ENCODE measurements around the gene GFAP.
A peak's percentile ranks its signal among the peaks of the same experiment; 100 is the strongest.
"Not testable (repeated sequence)": the region's sequence is repeated elsewhere in the genome, so short reads cannot be mapped to it uniquely, and the experiment has no call there.

The GFAP gene

DNA sequence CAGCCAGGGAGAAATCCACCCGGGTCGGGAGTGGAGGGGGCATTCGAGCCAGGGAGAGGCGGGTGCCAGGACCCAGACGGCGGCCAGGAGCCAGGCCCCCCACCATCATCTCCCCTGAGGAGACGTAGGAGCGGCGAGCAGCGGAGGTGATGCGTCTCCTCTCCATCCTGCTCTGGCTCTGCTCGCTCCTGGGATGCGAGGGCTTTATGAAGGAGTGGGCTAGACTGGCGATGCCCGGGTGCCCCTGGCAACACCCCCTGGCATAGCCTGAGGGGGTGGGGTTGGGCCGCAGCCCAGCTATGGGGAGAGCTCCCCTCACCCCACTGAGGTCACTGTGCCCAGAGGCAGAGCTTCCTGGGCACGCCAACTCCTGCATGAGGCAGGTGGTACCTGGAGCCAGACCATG, at the start of gene GFAP:
Gene GFAP, minus strand, starts transcription at position 180 of the 406 bp plus-strand sequence. Its CDS starts 14 bp downstream, at position 166.
- DNase-seq = no peak

GRCh38 chr17:44961921-44962350, 46.6 kb upstream of the GFAP start:
- no peak for DNase-seq

DNA sequence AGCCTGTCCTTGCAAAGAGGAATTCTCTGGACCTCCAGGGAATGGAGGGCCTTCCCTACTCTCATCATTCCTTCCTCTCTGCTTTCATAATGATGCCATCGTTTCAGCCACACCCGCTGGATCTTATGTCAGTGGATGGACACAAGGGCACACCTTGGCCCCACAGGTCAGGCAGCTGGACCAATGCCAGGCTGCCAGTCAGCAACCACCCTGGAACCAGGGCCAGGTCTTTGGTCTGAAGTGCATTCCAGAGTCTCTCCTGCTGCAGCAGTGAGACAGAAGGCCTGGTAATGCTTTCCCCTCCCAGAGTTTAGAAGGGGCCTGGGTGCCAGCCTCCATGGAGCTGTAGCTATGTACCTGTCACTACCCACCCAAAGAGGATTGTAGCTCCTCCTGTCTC, 45.4 kb upstream of the GFAP start:
- no peak for DNase-seq

DNA sequence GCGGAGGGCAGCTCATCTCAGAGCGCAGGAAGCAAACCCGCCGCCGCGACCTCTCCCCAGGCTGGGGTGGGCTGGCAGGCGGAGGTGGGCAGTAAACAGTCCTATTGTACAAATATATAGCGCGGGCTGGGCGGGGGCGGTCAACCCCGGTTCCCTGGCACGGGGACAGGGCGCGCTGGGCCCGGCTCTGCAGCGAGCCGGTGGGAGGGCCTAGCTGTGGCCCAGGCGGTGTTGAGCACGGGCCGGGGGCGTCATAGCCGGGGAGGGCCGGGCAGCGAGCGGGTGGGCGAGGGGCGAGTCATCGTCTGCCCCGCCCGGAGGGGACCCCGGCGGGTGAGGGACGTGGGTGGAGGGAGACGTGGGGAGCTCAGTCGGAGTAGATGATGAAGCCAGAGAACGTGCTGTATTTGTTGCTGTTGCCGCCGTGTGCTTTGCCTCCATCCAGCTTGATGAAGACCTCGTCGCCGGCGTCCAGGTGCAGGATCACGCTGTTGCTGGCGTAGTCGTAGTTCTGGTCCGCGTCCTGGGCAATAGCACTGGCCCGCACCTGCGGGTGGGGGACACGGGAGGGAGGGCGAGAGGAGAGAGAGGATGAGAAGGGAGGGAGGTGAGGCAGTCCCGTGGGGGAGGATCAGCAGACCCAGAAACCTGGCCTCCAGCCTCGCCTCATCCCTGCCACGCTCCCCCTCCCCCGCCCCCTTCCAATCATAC, 44.7 kb upstream of the GFAP start:
- DNase-seq = peak; percentile 33

DNA sequence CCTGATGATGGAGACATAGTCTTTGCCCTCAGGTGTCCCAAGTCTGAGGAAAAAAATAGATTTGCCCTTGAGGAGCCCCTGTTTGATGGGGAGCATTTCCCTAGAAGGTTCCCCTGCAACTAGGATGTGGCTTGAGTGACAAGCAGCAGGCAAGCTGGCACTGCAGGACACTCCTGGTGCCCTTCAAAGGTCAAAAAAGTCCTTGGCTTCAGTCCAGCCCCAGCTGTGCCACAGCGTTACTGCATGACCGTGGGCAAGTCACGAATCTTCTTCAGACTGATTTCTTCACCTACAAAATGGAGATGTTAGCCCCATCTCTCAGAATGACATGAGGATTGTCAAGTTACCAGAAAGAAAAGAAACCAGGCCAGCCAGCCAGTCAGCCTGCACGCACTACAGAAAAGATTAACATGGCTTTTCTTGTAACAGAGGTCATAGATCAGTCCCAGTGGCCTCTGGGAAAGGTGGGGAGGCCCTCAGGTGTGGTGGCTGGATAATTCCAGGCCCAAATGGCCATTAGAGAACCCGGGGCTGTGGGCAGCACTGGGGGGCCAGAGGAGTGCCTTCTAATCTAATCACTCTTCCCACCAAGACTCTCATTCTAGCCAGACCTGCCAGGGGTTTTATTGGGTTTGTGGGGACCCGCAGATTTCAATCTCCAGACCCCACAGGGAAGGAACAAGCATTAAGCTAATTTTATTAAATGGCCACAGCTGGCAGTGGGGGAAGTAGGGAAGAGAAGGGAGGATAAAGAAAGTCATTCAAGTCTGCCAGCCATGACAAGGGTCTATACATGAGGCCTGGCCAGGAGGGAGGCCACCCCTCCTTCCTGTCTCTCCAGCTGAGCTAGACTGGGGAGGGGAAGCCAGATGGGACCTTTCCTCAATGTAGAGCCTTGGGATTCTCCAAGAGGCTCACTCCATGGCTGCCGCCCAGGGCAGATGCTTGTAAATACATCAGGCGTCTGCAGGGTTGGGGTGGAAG, 42.0 kb upstream of the GFAP start:
- DNase-seq = no peak

- no peak for DNase-seq
Observed at GRCh38 chr17:44955674-44956425, 40.5 kb upstream of the GFAP start.

DNA sequence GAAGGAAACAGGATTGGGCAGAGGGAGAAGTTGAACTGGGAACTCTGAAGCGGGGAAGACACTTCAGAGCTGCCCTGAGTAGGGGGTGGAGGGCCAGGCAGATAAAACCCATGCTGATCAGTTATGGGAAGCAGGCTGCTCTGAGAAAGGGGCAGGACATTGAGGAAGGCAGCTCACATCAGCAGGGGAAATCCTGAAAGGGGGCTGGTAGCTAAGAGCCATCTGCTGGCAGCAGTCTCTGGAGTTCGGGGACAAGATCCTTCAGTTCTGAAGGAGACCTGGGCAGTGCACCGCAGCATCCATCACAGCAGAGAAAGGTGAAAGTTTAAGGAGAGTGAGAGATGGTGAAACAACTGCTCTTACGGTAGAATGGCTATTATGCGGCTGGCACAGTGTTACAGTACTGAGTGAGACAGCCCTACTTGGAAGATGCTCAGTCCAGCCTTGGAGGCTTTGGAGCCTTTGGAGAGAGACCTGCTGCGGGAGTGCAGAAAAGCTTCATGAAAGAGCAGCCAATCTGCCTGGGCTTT, 37.7 kb upstream of the GFAP start:
- DNase-seq = no peak

DNA sequence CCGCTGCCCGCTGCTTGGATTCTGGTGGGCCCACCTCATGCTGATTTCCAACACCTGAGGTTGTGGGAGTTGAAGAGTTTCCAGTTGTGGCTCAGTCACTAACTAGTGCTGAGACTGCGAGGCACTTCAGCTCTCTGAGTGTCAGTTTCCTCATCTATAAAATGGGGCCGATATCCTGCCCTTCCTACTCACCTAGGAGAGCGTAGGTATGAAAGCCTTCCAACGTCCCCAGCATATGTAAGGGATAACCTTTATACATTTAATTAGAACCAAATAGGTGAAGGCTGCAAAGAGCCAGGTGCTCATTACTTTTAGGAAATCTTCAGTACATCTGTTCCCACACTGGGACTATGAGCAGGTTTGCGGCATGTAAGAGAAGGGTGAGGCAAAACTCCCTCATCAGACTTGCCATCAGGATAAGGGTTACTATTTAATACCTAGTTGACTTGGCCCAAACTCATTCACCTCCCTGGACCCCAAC, 33.1 kb upstream of the GFAP start:
- no peak for DNase-seq

DNA sequence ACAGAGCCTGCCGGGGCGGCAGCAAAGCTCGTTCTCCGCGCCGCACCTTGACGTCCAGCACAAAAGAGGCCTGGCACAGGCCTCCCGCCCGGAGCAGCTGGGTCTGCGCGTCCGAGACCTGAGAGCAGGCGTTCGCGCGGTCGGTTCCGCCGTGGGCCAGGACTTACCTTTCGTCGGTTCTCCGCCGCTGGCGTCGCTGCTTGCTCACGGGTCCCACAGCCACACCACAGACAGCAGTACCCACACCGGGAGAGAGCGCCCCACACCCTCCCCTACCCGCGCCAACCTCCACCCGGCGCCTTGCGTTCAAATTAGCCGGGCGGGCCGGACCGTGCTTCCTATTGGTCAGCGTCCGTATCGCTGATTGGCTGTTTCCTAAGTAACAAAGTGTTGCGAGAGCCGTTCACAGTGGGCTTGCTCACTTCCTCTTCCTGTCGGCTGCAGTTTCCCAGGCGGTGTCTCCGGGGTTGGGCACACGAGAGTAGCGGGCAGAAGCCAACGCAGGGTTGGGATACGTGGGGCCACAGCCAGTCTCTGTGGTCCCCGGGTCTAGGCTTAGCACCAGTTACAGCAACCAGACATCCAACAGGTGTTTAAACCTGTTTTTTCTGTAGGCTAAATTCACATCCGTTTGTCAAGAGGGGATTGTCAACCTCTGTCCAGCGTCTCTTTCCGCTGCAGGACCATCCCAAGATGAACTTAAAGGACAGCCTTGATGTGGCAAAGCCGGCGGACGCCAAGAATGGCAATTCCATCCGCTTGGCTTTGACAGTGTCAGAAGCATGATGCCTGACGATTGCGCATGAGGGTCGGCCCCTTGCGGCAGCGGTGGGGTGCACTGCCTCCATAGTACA, 32.4 kb upstream of the GFAP start, which contains the start of gene KIF18B:
Gene KIF18B, minus strand, starts transcription at position 313 of the 854 bp plus-strand sequence. CDS start 11,429 bp downstream, outside the sequence.
- peak; percentile 84 for DNase-seq

DNA sequence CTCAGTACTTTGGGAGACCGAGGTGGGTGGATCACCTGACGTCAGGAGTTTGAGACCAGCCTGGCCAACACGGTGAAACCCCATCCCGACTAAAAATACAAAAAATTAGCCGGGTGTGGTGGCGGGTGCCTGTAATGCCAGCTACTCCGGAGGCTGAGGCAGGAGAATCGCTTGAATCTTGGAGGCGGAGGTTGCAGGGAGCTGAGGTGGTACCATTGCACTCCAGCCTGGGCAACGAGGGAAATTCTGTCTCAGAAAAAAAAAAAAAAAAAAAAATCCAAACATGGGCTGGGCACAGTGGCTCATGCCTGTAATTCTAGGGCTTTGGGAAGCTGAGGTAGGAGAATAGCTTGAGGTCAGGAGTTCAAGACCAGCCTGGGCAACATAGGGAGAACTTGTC, 30.4 kb upstream of the GFAP start:
- DNase-seq = not testable (repeated sequence)

GRCh38 chr17:44942456-44942855, 27.2 kb upstream of the GFAP start:
- no peak for DNase-seq

GRCh38 chr17:44941712-44942331, 26.5 kb upstream of the GFAP start:
- DNase-seq = no peak

DNA sequence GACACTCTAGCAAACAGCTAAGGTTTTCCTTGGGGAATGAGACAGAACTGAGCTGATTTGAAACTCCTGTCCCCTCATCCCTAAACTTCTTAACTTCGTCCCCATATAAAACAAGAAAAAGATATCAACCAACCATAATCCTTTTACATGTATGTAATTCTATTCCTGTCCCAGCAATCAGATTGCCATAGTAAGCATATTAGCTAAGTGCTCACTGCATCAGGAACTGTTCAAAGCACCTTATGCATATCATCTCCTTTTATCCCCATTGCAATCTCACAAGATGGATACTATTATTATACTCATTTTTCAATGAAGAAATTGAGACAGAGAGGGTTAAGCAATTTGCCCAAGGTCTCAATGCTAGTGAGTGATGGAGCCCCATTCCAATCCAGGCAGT, 25.5 kb upstream of the GFAP start:
- DNase-seq = no peak

GRCh38 chr17:44940317-44940716, 25.0 kb upstream of the GFAP start:
- DNase-seq = no peak

DNA sequence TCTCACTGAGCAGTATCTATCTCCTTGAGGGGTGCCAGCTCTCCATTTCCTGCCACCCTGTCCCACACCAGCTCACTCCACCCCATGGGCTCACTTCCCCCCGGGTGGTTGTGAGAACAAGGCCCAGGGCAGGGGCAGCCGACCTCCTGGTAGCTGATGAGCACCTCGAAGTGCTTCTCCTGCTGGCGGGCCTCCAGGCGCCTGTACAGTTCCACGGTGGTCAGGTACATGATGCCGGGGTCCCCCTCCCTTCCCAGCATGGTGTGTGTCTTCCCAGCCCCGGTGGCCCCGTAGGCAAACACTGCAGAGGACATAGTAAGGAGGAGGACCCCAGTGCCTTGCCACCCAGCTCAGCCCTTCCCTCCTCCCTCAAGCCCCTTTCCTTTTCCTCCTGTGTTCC, 19.8 kb upstream of the GFAP start:
- DNase-seq = no peak

- DNase-seq = no peak
Observed at GRCh38 chr17:44934745-44935105, 19.4 kb upstream of the GFAP start.

DNA sequence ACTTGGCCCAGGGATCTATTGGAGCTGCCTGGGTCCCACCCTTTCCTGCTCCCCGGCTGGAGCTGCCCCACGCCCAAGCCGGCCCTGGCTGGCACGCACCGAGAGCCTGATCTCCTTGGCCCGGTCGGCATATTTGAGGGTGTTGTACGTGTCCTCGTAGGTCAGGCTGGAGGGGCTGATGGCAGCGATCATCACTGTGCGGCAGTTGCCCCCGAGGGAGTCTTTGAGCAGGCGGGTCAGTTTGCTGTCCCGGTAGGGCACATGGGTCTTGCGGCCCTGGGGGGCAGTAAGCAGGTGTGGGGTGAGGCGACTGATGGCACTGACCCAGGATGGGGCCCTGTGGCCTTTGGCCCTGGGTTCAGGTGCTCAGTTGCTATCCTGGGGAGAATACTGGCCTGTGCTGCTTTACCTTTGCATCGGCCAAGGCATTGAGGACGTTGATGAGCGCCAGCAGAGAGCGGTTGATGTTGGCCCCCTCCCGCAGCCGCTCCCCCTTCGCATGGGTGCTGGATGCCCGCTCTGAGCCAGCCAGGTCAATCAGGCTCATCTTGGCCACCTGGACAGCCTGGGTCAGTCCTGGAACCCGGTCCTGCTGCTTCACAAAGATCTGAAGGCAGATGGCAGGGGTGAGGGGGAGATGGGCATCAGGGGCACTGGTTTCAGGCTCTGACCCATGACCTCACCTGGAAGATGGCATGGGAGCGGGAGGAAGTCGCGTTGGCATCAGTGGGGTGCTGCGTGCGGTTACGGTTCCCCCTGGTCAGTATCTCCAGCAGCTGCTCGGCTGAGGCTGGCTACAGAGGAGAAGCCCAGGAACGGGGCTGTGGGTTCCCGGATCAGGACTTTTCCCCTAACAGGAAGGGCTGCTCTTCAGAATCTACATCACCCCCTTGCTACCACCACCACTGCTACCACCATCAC, 18.8 kb upstream of the GFAP start:
- no peak for DNase-seq

DNA sequence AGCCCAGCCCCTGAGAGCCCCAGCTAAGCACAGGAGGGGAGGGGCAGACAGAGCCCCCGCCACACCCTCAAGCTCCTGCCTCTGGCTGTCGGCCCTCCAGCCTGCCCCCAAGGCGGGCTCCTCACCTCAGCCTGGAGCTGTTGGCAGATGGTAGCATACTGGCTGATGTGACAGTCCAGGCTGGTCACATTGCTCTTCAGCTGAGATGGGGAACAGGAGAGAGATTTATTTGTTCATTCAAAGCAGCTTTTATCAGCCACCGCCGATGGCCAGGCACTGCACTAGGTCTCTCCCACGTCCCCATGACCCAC, 17.4 kb upstream of the GFAP start:
- DNase-seq = no peak

DNA sequence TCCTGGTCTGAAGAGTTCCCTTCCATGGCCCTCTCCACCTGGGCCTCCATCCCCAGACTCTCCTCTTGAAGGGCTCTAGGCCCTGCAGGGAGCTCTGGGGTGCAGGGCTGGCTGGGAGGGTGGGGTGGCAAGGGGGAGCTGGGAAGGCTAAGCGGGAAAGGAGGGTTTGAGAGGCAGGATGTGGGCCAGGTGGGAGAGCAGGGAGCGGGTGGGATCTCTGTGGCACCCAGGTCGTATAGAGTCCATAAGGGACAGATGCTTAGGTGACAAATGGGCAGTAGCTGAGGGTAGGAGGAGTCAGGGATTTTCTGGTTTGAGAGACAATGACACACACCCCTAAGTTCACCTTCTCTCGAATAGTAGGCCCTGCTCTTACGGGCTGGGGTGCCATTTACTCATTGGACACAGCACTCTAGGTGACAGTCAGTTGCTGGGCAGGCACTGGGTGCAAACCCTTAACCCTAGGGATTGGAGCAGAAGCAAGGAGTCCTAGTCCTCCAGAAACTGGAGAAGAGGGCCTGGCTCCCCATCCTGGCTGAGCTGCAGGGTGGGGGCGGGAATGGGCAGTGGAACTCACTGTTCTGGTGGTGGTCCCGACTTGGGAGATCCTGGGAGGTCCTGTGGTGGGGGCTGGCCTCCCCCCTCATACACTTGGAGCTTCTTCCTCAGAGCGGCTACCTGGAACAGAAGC, 16.9 kb upstream of the GFAP start:
- DNase-seq = no peak

GRCh38 chr17:44931376-44931775, 16.1 kb upstream of the GFAP start:
- DNase-seq = no peak
